SK-N-SH treated with all-trans-retinoic acid at 6 μM for 48 hours (cell line): ENCODE measurements around the gene CERS5.

Experiments
- ATAC-seq: fragments of 200-7000 bp; cut with Tn5 transposase; 3 replicates; pipeline ENCODE4 v1.9.1; 2020; ENCODE audit warnings: mild to moderate bottlenecking, moderate library complexity
- ARNTL ChIP-seq: fragments of 450-650 bp; formaldehyde crosslinking; IDR thresholded peaks from 2 replicates; pipeline ENCODE4 v1.5.0; 2020; ENCODE audit warnings: low read depth, mild to moderate bottlenecking, moderate library complexity, borderline replicate concordance
- BACH2 ChIP-seq: fragments of 250-450 bp; sonication (Bioruptor Pico); IDR thresholded peaks from 2 replicates; pipeline ENCODE4 v1.9.0; 2021; ENCODE audit warnings: mild to moderate bottlenecking, borderline replicate concordance
- CSDC2 ChIP-seq: fragments of 250-450 bp; sonication (Bioruptor Pico); IDR thresholded peaks from 2 replicates; pipeline ENCODE4 v1.5.0; 2020; ENCODE audit warnings: mild to moderate bottlenecking, moderate library complexity
- ESRRG ChIP-seq: fragments of 250-450 bp; sonication (Bioruptor Pico); IDR thresholded peaks from 2 replicates; pipeline ENCODE4 v1.6.1; 2021; ENCODE audit warnings: mild to moderate bottlenecking
- GLIS3 ChIP-seq: fragments of 250-450 bp; sonication (Bioruptor Pico); IDR thresholded peaks from 2 replicates; pipeline ENCODE4 v1.5.0; 2020; ENCODE audit warnings: mild to moderate bottlenecking, moderate library complexity
- ISL1 ChIP-seq: fragments of 250-450 bp; sonication (Bioruptor Pico); IDR thresholded peaks from 2 replicates; pipeline ENCODE4 v2.1.2; 2022; ENCODE audit warnings: mild to moderate bottlenecking, moderate library complexity
- OSR1 ChIP-seq: fragments of 250-450 bp; sonication (Bioruptor Pico); IDR thresholded peaks from 2 replicates; pipeline ENCODE4 v1.8.0; 2022; ENCODE audit warnings: moderate library complexity, mild to moderate bottlenecking, inconsistent platforms
- PPARA ChIP-seq: fragments of 250-450 bp; sonication (Bioruptor Pico); IDR thresholded peaks from 2 replicates; pipeline ENCODE4 v1.5.0; 2020; ENCODE audit warnings: mild to moderate bottlenecking, borderline replicate concordance
- RARB ChIP-seq: fragments of 250-450 bp; sonication (Bioruptor Pico); IDR thresholded peaks from 2 replicates; pipeline ENCODE4 v1.8.0; 2021; ENCODE audit warnings: mild to moderate bottlenecking, moderate library complexity
- TCF4 ChIP-seq: fragments of 250-450 bp; sonication (Bioruptor Pico); IDR thresholded peaks from 2 replicates; pipeline ENCODE4 v1.8.0; 2021; ENCODE audit warnings: mild to moderate bottlenecking, moderate library complexity, borderline replicate concordance
- TOX ChIP-seq: fragments of 250-450 bp; sonication (Bioruptor Pico); IDR thresholded peaks from 2 replicates; pipeline ENCODE4 v1.8.0; 2021; ENCODE audit warnings: mild to moderate bottlenecking, moderate library complexity, borderline replicate concordance
- ZFP30 ChIP-seq: fragments of 450-650 bp; formaldehyde crosslinking; IDR thresholded peaks from 2 replicates; pipeline ENCODE4 v1.5.0; 2022; ENCODE audit warnings: mild to moderate bottlenecking, moderate library complexity
- ZNF70 ChIP-seq: fragments of 450-650 bp; formaldehyde crosslinking; IDR thresholded peaks from 2 replicates; pipeline ENCODE4 v1.5.0; 2020; ENCODE audit warnings: mild to moderate bottlenecking, moderate library complexity
- ZNF8 ChIP-seq: fragments of 450-650 bp; formaldehyde crosslinking; IDR thresholded peaks from 2 replicates; pipeline ENCODE4 v1.5.0; 2020; ENCODE audit warnings: mild to moderate bottlenecking, moderate library complexity
- TF ChIP-seq, protein P1 (sequence below): fragments of 250-450 bp; sonication (Bioruptor Pico); IDR thresholded peaks from 2 replicates; pipeline ENCODE4 v1.5.1; 2021; ENCODE audit warnings: mild to moderate bottlenecking, moderate library complexity
- TF ChIP-seq, protein P2 (sequence below): fragments of 250-450 bp; sonication (Bioruptor Pico); IDR thresholded peaks from 2 replicates; pipeline ENCODE4 v1.8.0; 2021; ENCODE audit warnings: low read depth, mild to moderate bottlenecking, moderate library complexity, borderline replicate concordance
- TF ChIP-seq, protein P3 (sequence below): fragments of 250-450 bp; sonication (Bioruptor Pico); IDR thresholded peaks from 2 replicates; pipeline ENCODE4 v1.8.0; 2020; ENCODE audit warnings: mild to moderate bottlenecking, moderate library complexity, borderline replicate concordance
- TF ChIP-seq, protein P4 (sequence below): fragments of 250-450 bp; sonication (Bioruptor Pico); IDR thresholded peaks from 2 replicates; pipeline ENCODE4 v1.5.1; 2020; ENCODE audit warnings: low read depth, mild to moderate bottlenecking, moderate library complexity
- TF ChIP-seq, protein P5 (sequence below): fragments of 250-450 bp; sonication (Bioruptor Pico); IDR thresholded peaks from 2 replicates; pipeline ENCODE4 v1.5.0; 2020; ENCODE audit warnings: mild to moderate bottlenecking, moderate library complexity

Gene CERS5

DNA sequence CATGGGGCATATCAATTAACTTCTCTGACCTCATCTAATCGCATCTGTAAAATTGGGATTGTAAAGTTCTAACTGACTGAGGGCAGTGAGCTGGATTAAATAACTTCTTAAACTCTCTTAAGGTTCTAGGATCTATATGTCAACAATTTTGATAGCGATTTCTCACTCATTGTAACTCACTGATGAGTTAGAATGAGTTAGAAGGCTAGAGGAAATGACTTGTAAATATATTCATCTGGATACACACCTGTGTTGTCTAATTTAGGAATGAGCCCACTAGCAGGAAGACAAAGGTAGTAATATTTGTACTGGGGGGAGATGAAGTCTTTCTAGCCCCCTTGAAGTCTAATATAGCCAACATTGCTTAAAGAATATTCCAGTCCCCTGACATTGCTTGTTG lies 46.3 kb upstream of the CERS5 start (continued):
- TF ChIP-seq TCF4 (CRISPR knock-in tag) (no peak), PPARA (CRISPR knock-in tag) (no peak), ZFP30 (CRISPR knock-in tag) (no peak)
- TF ChIP-seq, protein P1, sequence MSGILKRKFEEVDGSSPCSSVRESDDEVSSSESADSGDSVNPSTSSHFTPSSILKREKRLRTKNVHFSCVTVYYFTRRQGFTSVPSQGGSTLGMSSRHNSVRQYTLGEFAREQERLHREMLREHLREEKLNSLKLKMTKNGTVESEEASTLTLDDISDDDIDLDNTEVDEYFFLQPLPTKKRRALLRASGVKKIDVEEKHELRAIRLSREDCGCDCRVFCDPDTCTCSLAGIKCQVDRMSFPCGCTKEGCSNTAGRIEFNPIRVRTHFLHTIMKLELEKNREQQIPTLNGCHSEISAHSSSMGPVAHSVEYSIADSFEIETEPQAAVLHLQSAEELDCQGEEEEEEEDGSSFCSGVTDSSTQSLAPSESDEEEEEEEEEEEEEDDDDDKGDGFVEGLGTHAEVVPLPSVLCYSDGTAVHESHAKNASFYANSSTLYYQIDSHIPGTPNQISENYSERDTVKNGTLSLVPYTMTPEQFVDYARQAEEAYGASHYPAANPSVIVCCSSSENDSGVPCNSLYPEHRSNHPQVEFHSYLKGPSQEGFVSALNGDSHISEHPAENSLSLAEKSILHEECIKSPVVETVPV, result no peak

DNA sequence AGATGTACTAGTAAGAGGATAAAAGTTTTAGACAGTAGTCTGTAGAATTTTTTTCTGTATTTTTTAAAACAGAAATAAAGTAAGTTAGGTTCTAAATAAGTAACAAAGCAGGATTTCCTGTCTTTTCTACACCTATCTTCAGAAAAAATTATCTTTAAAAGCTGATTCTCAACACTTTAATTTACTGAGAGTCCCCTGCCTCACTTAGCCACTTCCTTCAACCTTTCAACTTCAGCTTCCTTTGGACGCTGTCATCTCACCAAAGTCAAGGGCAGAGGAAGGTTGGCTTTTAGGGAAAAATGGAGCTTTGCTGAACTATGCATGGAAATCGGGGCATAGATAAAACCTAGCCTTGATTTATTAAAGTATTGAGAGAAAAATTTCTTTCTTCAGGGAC lies 44.9 kb upstream of the CERS5 start:
- TF ChIP-seq ZNF8 (CRISPR knock-in tag) (no peak), ARNTL (CRISPR knock-in tag) (no peak), TOX (CRISPR knock-in tag) (no peak), ISL1 (CRISPR knock-in tag) (no peak), CSDC2 (CRISPR knock-in tag) (no peak), OSR1 (CRISPR knock-in tag) (no peak), ESRRG (CRISPR knock-in tag) (no peak)
- TF ChIP-seq, protein P2, sequence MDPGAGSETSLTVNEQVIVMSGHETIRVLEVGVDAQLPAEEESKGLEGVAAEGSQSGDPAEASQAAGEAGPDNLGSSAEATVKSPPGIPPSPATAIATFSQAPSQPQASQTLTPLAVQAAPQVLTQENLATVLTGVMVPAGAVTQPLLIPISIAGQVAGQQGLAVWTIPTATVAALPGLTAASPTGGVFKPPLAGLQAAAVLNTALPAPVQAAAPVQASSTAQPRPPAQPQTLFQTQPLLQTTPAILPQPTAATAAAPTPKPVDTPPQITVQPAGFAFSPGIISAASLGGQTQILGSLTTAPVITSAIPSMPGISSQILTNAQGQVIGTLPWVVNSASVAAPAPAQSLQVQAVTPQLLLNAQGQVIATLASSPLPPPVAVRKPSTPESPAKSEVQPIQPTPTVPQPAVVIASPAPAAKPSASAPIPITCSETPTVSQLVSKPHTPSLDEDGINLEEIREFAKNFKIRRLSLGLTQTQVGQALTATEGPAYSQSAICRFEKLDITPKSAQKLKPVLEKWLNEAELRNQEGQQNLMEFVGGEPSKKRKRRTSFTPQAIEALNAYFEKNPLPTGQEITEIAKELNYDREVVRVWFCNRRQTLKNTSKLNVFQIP, result no peak
- 0 out of 3 replicates have a peak, but pooled peaks have one; percentile 7 for ATAC-seq

DNA sequence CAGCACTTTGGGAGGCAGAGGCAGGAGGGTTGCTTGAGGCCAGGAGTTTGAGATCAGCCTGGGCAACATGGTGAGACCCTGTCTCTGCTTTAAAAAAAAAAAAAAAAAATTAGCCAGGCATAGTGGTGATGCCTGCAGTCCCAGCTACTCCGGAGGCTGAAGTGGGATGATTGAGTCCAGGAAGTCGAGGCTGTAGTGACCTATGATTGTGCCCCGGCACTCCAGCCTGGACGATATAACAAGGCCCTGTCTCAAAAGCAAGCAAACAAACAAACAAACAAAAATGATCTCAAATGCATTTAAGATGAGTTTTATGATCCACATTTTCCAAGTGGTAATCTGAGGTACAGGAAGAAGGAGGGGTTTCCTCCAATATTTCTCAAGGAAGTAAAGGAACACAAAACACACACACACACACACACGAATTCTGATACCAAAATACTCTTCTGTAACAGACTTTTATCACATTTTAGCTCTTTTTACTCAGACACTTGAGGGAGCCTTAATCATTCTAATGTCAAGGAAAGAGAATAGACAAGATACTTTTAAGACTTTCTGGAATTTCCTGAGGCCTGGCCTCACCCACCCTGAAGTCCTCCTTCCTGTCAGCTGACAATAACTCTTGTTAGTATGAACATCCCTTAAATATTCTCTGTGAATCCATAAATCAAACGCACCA lies 44.4 kb upstream of the CERS5 start:
- TF ChIP-seq, protein P2, result no peak
- TF ChIP-seq ESRRG (CRISPR knock-in tag) (no peak), ZFP30 (CRISPR knock-in tag) (no peak), TCF4 (CRISPR knock-in tag) (no peak)
- peak; percentile 57 for ATAC-seq

DNA sequence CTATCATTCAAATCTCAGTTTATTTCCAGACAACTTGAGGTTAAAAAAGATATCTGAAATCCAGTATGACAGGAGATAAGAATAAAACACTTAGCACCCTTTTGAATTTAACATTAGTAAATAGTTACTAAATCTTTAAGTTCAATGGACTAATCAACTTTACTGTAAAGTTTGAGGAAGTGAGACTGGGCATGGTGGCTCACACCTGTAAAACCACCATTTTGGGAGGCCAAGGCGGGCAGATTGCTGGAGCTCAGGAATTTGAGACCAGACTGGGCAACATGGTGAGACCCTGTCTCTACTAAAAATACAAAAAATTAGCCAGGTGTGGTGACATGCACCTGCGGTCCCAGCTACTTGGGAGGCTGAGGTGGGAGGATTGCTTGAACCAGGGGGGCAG lies 40.3 kb upstream of the CERS5 start:
- no peak for TF ChIP-seq RARB (CRISPR knock-in tag)
- no peak for TF ChIP-seq ISL1 (CRISPR knock-in tag)
- TF ChIP-seq, protein P1, result no peak
- no peak for TF ChIP-seq ZNF70
- no peak for TF ChIP-seq BACH2 (CRISPR knock-in tag)
- TF ChIP-seq, protein P3, sequence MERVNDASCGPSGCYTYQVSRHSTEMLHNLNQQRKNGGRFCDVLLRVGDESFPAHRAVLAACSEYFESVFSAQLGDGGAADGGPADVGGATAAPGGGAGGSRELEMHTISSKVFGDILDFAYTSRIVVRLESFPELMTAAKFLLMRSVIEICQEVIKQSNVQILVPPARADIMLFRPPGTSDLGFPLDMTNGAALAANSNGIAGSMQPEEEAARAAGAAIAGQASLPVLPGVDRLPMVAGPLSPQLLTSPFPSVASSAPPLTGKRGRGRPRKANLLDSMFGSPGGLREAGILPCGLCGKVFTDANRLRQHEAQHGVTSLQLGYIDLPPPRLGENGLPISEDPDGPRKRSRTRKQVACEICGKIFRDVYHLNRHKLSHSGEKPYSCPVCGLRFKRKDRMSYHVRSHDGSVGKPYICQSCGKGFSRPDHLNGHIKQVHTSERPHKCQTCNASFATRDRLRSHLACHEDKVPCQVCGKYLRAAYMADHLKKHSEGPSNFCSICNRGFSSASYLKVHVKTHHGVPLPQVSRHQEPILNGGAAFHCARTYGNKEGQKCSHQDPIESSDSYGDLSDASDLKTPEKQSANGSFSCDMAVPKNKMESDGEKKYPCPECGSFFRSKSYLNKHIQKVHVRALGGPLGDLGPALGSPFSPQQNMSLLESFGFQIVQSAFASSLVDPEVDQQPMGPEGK (CRISPR knock-in tag), result no peak
- TF ChIP-seq TCF4 (CRISPR knock-in tag), result no peak
- TF ChIP-seq, protein P4, sequence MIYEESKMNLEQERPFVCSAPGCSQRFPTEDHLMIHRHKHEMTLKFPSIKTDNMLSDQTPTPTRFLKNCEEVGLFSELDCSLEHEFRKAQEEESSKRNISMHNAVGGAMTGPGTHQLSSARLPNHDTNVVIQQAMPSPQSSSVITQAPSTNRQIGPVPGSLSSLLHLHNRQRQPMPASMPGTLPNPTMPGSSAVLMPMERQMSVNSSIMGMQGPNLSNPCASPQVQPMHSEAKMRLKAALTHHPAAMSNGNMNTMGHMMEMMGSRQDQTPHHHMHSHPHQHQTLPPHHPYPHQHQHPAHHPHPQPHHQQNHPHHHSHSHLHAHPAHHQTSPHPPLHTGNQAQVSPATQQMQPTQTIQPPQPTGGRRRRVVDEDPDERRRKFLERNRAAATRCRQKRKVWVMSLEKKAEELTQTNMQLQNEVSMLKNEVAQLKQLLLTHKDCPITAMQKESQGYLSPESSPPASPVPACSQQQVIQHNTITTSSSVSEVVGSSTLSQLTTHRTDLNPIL (CRISPR knock-in tag), result no peak
- TF ChIP-seq ZNF8 (CRISPR knock-in tag), result no peak
- TF ChIP-seq TOX (CRISPR knock-in tag), result no peak
- no peak for TF ChIP-seq CSDC2 (CRISPR knock-in tag)
- no peak for TF ChIP-seq GLIS3 (CRISPR knock-in tag)
- TF ChIP-seq, protein P5, sequence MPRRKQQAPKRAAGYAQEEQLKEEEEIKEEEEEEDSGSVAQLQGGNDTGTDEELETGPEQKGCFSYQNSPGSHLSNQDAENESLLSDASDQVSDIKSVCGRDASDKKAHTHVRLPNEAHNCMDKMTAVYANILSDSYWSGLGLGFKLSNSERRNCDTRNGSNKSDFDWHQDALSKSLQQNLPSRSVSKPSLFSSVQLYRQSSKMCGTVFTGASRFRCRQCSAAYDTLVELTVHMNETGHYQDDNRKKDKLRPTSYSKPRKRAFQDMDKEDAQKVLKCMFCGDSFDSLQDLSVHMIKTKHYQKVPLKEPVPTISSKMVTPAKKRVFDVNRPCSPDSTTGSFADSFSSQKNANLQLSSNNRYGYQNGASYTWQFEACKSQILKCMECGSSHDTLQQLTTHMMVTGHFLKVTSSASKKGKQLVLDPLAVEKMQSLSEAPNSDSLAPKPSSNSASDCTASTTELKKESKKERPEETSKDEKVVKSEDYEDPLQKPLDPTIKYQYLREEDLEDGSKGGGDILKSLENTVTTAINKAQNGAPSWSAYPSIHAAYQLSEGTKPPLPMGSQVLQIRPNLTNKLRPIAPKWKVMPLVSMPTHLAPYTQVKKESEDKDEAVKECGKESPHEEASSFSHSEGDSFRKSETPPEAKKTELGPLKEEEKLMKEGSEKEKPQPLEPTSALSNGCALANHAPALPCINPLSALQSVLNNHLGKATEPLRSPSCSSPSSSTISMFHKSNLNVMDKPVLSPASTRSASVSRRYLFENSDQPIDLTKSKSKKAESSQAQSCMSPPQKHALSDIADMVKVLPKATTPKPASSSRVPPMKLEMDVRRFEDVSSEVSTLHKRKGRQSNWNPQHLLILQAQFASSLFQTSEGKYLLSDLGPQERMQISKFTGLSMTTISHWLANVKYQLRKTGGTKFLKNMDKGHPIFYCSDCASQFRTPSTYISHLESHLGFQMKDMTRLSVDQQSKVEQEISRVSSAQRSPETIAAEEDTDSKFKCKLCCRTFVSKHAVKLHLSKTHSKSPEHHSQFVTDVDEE, result no peak
- no peak for ATAC-seq
